Measurements from ENCODE around the gene SOD1. TPM values are rescaled to one million over a fixed set of nuclear protein-coding genes. Genes with fewer than 3 reads are reported as not detected.
"Not testable (repeated sequence)": the region's sequence is repeated elsewhere in the genome, so short reads cannot be mapped to it uniquely, and the experiment has no call there.

SOD1 gene
- total RNA-seq, 2 donors from 2014 or later = 185 to 234 TPM

DNA sequence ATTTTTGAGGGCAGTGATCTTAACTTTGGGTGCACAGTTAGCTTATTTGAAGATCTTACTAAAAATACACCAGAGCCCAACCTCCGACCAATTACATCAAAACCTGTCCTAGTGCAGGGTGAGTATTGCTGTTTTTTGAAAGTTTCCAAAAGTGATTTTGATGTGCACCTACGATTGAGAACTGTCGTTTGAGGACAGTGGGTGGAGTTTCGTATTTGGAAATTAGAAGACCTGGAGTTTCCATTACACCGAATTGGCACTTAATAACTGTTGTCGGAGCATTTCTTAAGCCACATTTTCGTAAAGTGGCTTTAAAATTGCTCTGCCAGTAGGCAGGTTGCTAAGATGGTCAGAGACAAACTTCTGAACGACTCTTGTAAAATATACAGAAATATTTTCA is 1.1 kb downstream of the SOD1 start:
- TF ChIP-seq, protein P1, sequence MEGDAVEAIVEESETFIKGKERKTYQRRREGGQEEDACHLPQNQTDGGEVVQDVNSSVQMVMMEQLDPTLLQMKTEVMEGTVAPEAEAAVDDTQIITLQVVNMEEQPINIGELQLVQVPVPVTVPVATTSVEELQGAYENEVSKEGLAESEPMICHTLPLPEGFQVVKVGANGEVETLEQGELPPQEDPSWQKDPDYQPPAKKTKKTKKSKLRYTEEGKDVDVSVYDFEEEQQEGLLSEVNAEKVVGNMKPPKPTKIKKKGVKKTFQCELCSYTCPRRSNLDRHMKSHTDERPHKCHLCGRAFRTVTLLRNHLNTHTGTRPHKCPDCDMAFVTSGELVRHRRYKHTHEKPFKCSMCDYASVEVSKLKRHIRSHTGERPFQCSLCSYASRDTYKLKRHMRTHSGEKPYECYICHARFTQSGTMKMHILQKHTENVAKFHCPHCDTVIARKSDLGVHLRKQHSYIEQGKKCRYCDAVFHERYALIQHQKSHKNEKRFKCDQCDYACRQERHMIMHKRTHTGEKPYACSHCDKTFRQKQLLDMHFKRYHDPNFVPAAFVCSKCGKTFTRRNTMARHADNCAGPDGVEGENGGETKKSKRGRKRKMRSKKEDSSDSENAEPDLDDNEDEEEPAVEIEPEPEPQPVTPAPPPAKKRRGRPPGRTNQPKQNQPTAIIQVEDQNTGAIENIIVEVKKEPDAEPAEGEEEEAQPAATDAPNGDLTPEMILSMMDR (conservative IDR thresholded peaks at IDR 0.05) = no peak
- Mint-ChIP-seq H3K4me1 (peaks cover 20% of the 10 kb centered on the region), H3K9me3 (peaks cover 3% of the 10 kb centered on the region), H3K4me3 (peak overlapping the region; percentile 90), H3K27ac (peak overlapping the region; percentile 74), H3K27me3 (ENCODE audit: insufficient read depth) (no peaks in the 10 kb centered on the region), H3K36me3 (ENCODE audit: low read depth) (peaks cover 37% of the 10 kb centered on the region)
- WGBS, 2 experiments (ENCODE audit: insufficient coverage in 1 of 2, insufficient read length in 1 of 2) = 56 to 59% methylated on average over 6 to 8 of the region's 8 CpGs
- Histone ChIP-seq H3K27ac (ENCODE audit: low read depth, low read length) (no peak overlapping the region), H3K4me1 (ENCODE audit: control insufficient read depth, insufficient read depth, low read length) (peaks cover 2% of the 10 kb centered on the region), H3K4me3 (ENCODE audit: low read length) (peak overlapping the region; percentile 86), H3K36me3 (ENCODE audit: control insufficient read depth, insufficient read depth, low read length) (peaks cover 16% of the 10 kb centered on the region), H3K9me3 (ENCODE audit: control insufficient read depth, low read length) (no peaks in the 10 kb centered on the region), H3K9ac (ENCODE audit: extremely low read depth, low read length, poor library complexity, severe bottlenecking) (peak overlapping the region; percentile 12), H3K27me3 (ENCODE audit: control insufficient read depth, insufficient read depth, low read length, poor library complexity, severe bottlenecking) (no peaks in the 10 kb centered on the region)
- no peak for DNase-seq

- Histone ChIP-seq H3K9ac (ENCODE audit: extremely low read depth, low read length, poor library complexity, severe bottlenecking) (no peak overlapping the region), H3K27me3 (ENCODE audit: control insufficient read depth, insufficient read depth, low read length, poor library complexity, severe bottlenecking) (no peaks in the 10 kb centered on the region), H3K4me3 (ENCODE audit: low read length) (no peak overlapping the region), H3K4me1 (ENCODE audit: control insufficient read depth, insufficient read depth, low read length) (peaks cover 2% of the 10 kb centered on the region), H3K36me3 (ENCODE audit: control insufficient read depth, insufficient read depth, low read length) (peaks cover 39% of the 10 kb centered on the region), H3K27ac (ENCODE audit: low read depth, low read length) (no peak overlapping the region), H3K9me3 (ENCODE audit: control insufficient read depth, low read length) (no peaks in the 10 kb centered on the region)
- H3K36me3 Mint-ChIP-seq (ENCODE audit: low read depth) = peaks cover 59% of the 10 kb centered on the region
- peaks cover 3% of the 10 kb centered on the region for H3K9me3 Mint-ChIP-seq
- no peak overlapping the region for H3K27ac Mint-ChIP-seq
- no peak for DNase-seq
- TF ChIP-seq, protein P1 (conservative IDR thresholded peaks at IDR 0.05) = no peak
- no peaks in the 10 kb centered on the region for H3K27me3 Mint-ChIP-seq (ENCODE audit: insufficient read depth)
- no peak overlapping the region for H3K4me3 Mint-ChIP-seq
- peaks cover 24% of the 10 kb centered on the region for H3K4me1 Mint-ChIP-seq
- 93 to 96% methylated on average over 6 to 7 of the region's 7 CpGs for WGBS, 2 experiments (ENCODE audit: insufficient coverage in 1 of 2, insufficient read length in 1 of 2)
These were observed 4.2 kb downstream of the SOD1 start for GRCh38 chr21:31663584-31664249.

DNA sequence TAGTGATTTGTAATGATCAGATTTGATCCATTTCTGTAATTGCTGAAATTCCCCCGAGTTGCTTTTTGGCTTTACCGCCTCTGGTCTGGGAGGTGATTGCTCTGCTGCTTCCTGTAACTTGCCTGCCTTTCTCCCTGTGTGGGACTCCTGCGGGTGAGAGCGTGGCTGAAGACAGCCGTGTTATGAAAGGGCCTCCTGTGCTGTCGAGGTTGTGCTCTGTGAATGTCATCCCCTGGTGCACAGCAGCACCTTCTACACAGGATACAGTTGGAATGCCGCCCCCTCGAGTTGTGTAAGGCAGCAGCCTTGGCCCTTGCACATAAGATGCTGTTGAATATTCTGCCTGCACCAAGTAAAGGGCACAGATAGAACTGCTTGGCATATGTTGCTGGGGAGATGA is 5.9 kb downstream of the SOD1 start:
- H3K4me3 Mint-ChIP-seq = no peak overlapping the region
- Histone ChIP-seq H3K27ac (ENCODE audit: low read depth, low read length) (no peak overlapping the region), H3K4me3 (ENCODE audit: low read length) (no peak overlapping the region), H3K27me3 (ENCODE audit: control insufficient read depth, insufficient read depth, low read length, poor library complexity, severe bottlenecking) (no peaks in the 10 kb centered on the region), H3K9ac (ENCODE audit: extremely low read depth, low read length, poor library complexity, severe bottlenecking) (no peak overlapping the region), H3K4me1 (ENCODE audit: control insufficient read depth, insufficient read depth, low read length) (peaks cover 2% of the 10 kb centered on the region), H3K9me3 (ENCODE audit: control insufficient read depth, low read length) (no peaks in the 10 kb centered on the region), H3K36me3 (ENCODE audit: control insufficient read depth, insufficient read depth, low read length) (peaks cover 51% of the 10 kb centered on the region)
- H3K4me1 Mint-ChIP-seq = peaks cover 26% of the 10 kb centered on the region
- no peaks in the 10 kb centered on the region for H3K27me3 Mint-ChIP-seq (ENCODE audit: insufficient read depth)
- 91 to 92% methylated on average over 6 to 8 of the region's 8 CpGs for WGBS, 2 experiments (ENCODE audit: insufficient coverage in 1 of 2, insufficient read length in 1 of 2)
- DNase-seq = no peak
- TF ChIP-seq, protein P1 (conservative IDR thresholded peaks at IDR 0.05) = no peak
- no peak overlapping the region for H3K27ac Mint-ChIP-seq
- no peaks in the 10 kb centered on the region for H3K9me3 Mint-ChIP-seq
- peaks cover 63% of the 10 kb centered on the region for H3K36me3 Mint-ChIP-seq (ENCODE audit: low read depth)

DNA sequence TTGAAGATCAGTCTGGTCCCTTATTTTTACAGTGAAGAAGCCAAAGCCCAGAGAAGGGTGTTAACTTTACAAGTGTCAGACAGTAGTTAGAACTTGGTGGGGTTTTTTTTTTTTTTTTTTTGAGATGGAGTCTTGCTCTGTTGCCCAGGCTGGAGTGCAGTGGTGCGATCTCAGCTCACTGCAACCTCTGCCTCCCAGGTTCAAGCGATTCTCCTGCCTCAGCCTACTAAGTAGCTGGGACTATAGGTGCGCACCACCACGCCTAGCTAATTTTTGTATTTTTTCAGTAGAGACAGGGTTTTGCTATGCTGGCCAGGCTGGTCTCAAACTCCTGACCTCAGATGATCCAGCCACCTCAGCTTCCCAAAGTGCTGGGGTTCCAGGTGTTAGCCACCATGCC is 6.4 kb downstream of the SOD1 start:
- peaks cover 23% of the 10 kb centered on the region for H3K4me1 Mint-ChIP-seq
- WGBS, 2 experiments (ENCODE audit: insufficient coverage in 1 of 2, insufficient read length in 1 of 2) = 83 to 95% methylated on average over 3 to 4 of the region's 4 CpGs
- peaks cover 56% of the 10 kb centered on the region for H3K36me3 ChIP-seq (ENCODE audit: control insufficient read depth, insufficient read depth, low read length)
- H3K27me3 ChIP-seq (ENCODE audit: control insufficient read depth, insufficient read depth, low read length, poor library complexity, severe bottlenecking); H3K9me3 ChIP-seq (ENCODE audit: control insufficient read depth, low read length); H3K4me3 Mint-ChIP-seq; H3K4me1 ChIP-seq (ENCODE audit: control insufficient read depth, insufficient read depth, low read length); H3K9me3 Mint-ChIP-seq; H3K4me3 ChIP-seq (ENCODE audit: low read length); H3K27ac ChIP-seq (ENCODE audit: low read depth, low read length); H3K27me3 Mint-ChIP-seq (ENCODE audit: insufficient read depth); DNase-seq; H3K9ac ChIP-seq (ENCODE audit: extremely low read depth, low read length, poor library complexity, severe bottlenecking); H3K27ac Mint-ChIP-seq: not testable (repeated sequence)
- H3K36me3 Mint-ChIP-seq (ENCODE audit: low read depth) = peaks cover 65% of the 10 kb centered on the region
